HUDEP-2 (cell line): Measurements from ENCODE around the gene NR2C2.
"Not testable (repeated sequence)": the region's sequence is repeated elsewhere in the genome, so short reads cannot be mapped to it uniquely, and the experiment has no call there.

Experiments
- DNase-seq, 76 experiments: peaks; one replicate each; lab custom pipeline; 2025; ENCODE audit not compliant: unreplicated experiment in 76 of 76; lab: John Stamatoyannopoulos, UW

Gene NR2C2

DNA sequence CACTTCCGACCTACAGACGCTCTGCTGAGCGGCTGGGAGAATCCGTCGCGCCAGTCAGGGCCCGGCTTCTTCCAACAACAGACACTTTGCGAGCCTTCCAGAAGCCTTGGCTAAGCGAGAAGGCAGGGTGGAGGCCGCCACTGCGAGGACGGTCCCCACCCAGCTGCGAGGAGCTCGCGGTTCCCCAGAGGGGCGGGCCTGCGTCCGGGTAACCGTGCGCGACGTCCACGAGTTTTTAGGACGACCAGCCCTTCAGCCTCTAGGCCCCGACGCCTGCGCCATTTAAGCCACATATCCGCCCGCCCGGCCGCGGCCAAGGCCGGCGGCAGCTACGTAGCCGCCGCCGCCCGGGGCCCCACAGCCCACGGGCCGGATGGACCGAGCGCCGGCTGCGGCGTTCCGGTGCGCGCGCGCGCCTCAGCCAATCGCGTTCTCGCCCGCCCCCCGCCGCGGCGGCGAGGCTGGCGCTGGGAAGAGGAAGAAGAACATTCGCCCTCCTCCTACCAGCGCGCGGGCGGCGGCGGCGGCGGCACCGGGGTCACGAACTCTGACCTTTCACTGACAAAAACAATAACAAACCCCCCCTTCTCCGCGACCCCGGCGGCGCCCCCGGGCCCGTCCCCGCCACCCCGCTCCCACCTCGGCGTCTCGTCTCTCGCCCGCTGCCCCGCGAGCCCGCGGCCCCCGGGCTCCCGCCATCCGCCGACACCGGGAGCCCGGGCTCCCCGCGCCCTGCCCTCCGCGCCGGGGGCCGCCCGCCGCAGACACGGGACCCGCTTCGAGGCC lies at the start of gene NR2C2:
NR2C2 (plus strand) TSS at position 484 of the 786 bp plus-strand sequence. CDS start 56,332 bp downstream, outside the sequence.
- peak in 73 of 76 experiments; percentile 10 to 85 (median 72) for DNase-seq

DNA sequence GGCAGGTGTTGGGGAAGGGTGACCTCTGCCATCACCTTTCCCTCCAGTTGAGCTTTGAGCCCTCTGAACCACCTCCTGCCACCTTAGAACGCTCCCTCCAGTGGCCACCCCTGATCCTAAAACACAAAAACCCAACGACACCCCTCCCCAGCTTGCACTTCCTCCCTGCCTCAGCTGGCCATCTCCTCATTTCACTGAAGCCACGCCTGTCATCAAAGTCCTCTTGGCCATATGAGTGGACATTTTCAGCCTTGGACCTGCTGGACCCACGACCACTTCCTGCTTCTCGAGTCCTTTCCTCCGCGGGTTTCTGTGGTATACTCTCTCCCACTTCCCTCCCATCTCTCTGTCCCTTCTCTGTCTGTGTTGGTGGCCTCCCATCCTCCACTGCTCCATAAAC lies 48.5 kb upstream of the NR2C2 start:
- DNase-seq, result no peak

DNA sequence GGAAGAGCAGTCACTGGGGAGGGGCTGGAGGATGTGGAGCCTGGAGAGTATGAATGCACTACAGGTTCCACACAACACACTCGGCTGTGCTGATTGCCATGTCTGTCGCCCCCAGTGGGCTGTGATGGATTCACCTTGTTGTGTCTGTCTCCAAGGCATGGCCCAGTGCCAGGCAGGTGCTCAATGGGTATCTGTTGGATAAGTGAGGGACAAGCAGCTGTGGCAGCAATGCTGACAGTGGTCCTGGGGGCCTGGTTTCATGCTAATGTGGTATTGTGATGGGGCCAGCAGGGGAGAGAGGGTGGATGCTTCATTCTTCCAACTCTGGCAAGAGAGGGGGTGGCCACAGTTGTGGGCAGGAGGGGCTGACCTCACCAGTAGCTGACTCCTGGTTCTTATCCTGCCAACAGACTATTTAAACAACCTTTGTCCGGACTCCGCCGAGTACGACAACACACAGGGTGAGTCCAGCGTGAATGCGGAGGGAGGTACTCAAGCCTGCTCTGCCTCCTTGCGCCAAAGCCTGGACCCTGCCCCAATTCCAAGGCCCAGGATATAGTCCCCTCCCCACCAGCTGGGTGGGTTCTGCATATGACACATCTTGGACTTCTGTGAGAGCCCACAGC lies 47.3 kb upstream of the NR2C2 start:
- no peak for DNase-seq

DNA sequence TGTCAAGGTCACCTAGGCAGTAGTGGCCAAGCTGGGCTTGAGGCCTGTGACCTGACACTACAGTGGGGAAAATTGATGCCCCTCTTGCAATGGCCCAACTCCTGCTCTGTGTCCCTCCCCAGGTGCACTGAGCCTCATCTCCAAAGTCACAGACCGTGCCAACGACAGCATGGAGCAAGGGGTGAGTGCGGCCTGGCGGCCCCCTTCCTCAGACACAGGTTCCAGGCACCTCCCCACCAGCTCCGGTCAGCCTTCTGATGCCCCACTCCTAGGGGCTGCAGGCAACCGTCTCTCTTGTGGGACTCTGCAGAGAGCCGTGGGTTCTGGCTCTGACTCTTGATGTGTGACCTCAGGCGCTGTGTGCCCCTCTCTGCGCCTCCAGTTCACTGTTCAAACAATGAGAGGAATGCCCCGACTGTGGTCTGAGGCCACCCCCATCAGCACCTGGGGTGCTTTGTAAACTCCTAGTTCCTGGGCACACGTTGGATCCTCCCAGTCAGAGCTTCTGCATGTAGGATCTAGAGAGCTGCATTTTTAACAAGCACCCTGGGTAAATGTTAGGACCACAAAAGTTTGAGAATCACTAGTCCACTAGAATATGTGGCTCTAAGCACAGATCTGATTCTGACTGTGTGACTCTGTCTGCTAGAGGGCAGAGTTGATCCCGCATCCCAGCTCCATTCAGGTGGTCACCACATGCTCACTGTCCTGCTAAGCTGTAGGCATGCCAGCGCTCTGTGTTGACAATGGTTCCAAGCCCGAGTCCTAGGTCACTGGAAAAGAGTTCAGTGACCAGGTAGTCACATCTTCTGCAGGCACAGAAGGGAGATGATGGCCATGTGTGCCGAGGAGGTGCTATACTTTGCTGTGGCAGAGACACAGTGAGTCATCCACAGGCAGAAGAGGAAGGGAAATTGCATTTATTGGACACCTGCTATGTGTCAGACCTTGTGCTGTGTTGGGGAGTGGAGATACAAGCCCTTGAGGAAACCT lies 46.2 kb upstream of the NR2C2 start:
- no peak for DNase-seq

DNA sequence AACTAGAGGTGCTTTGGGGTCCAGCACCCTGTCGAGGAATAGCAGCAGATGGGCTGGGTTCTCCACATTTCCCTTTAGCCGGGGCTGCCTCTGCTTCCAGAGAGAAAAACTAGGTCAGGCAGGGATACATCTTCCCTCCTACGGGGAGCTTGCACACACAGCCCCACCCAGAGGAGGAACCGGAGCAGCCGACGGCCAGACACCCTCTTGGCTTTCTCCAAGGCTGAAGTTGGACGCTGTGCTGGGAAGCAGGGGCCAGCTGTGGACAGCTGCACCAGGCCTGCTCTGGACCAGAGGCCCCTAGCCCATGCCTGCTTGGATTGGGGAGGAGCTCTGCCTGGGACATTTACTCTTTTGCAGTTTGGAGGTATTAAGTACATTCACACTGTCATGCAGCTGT lies 44.7 kb upstream of the NR2C2 start:
- no peak for DNase-seq

DNA sequence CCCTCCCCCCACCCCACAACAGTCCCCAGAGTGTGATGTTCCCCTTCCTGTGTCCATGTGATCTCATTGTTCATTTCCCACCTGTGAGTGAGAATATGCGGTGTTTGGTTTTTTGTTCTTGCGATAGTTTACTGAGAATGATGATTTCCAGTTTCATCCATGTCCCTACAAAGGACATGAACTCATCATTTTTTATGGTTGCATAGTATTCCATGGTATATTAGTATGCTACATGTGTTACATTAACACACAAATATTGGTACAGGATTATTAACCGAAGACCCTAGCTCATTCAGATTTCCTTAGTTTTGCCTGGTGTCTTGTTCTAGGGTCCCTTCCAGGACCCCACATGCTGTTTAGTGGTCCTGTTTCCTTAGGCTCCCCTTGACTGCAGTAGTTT lies 43.9 kb upstream of the NR2C2 start:
- not testable (repeated sequence) for DNase-seq

DNA sequence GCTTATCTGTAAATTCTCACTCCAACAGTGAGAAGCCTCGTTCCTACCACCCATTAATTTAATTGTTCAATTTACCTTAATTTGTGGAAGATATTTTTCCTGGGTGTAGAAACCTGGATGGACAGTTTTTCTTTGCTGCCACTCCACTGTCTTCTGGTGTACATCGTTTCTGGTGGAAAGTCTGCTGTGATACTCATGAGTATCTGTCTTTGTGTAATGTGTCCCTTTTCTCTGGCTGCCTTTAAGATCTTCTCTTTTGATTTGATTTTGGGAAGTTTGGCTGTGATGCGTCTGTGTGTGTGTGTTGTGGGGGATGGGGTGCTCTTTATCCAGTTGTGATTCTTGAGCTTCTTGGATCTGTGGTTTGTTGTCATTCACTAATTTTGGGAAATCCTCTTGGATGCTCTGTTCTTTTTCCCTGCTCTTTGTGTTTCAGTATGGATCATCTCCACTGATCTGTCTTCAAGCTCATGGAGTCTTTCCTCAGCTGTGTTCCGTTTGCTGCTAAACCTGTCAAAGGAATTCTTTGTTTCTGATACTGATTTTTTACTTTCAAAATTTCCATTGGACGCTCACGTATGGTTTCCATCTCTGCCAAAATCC lies 42.2 kb upstream of the NR2C2 start:
- DNase-seq, result no peak

DNA sequence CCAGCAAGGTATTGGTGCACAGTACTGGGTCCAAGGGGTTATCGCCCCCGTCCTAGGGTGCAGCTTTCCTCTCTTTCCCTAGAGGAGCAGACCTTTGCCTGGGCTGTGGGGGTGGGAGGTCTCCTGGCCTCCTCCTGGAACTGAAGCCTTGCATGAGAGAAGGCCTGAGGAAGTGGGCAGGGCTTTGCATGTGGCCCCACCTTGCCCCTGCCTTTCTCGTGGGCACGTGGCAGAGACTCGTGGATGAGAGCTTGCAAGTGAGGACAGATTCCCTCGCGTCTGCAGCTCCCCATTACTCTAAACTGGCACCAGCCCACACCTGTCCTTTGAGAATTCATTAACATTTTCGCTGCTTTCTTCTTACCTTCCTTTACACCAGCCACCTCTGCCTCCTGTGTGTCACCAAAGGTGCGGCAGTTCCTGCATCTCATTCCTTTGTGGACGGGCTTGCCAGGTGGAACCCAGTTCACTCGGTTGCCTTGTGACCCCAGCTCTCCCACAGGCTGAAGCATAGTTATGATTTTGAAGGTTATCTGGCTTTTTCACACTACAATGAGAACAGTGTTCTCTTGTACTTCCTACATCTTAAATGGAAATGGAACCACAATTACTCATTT lies 40.9 kb upstream of the NR2C2 start:
- no peak for DNase-seq

DNA sequence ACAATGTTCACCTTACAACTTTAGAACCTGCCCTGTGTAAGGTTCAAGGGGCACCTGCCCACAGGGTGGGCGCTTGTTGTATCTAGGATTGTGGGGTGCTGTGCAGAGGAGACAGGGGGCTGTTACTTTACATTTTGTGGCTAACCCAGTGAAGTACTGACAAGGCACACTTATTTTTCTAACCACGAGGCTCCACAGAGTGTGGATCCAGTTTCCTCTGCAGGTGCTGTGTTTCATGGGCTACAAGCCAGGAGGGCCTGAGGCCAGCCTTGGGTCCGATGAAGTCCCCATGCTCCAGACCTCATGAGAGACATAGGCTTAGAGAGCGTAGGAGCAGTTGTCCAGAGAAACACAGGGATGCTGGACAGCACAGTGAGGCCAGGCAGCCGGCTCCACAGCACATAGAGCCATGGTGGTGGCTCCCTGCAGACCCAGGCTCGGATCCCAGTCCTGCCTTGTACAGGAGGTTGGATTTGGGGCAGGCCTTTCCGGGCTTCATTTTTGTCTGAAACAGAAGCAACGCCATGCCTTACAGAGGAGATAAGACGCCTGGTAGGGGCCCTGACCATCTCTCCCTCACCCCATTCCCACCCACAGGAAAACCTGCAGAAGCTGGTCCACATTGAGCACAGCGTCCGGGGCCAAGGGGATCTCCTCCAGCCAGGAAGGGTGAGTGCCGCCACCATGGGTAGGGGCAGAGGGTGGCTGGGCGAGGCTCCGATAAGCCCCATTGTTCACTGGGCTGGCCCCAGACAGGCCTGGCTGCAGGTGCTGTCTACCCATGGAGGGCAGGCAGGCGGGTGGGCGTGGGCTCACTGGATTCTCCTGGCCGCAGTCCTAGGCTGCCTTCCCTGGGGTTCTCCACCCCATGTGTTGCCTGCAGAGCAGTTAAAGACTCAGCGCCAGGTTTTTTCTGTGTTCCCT lies 40.1 kb upstream of the NR2C2 start:
- DNase-seq, result no peak

DNA sequence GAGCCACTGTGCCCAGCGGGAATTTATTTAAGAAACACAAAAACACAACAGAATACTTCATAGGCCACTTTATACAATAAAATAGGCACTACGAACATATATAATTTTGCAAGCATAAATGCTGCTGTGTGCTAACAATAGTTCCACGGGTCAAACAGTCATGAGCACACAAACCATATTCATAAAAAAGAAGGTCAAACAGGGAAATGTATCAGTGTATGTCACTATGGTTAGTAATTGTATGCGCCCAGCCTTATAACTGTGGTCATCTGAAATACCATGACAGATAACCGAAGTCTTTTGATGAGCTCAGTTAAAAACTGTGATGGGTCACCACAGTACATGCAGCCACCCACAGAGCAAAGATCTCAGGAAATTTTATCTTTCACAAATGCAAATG lies 38.1 kb upstream of the NR2C2 start:
- no peak for DNase-seq

DNA sequence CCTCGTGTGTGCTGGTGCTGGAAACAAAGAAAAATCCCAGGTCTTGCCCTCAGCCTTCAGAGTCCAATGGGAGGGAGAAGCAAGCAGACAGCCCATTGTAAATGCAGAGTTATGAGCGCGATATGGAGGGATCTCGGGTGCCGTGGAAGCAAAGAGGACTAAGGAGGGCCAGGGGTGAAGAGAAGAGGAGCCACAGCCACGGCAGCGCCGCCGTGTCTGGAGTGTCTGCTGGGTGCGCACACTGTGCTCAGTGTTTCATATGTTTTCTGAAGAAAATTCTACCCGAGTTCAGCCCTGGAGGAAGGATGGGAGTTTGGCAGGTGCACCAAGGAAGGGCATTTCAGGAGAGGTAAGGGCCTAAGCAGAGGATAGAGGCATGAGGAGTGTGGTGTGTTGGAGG lies 35.7 kb upstream of the NR2C2 start:
- DNase-seq, result no peak

DNA sequence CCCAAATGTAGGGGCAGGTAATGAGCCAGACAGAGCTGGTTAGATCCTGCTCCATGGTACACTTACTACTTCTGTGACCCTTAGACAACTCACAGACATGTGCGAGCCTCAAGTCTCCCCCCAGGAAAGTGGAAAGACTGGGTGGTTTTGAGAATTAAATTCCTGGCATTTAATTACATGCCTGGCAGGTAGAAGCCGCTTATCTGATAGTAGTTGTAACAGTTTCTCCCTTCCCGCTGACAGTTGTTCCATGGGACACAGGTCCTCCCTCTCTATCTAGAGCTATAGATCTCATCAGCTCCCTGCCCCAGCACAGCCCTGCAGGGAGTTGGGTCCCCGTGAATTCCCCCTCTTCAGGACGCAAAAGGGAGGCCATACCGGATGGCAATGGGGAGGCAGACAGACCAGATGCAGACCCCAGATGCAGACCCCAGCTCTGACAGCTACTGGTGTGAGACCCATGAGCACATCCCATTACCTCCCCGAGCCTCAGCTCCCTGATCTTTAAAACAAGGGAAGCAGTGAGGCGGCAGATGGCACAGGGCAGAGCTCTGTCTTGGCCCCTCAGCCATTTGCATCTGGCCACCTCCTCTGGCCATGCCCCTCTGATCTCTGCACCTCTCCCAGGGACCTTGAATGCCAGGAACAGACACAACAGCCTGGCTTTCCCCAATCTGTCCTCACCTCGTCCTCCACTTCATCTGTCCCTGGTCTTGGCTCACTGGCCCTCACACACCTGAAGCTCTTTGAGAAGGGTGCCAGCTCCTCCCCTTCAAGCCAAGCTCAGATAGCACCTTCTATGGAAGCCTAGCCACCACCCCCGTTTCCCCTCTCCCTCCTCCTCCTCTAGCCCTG lies 34.1 kb upstream of the NR2C2 start:
- no peak for DNase-seq

DNA sequence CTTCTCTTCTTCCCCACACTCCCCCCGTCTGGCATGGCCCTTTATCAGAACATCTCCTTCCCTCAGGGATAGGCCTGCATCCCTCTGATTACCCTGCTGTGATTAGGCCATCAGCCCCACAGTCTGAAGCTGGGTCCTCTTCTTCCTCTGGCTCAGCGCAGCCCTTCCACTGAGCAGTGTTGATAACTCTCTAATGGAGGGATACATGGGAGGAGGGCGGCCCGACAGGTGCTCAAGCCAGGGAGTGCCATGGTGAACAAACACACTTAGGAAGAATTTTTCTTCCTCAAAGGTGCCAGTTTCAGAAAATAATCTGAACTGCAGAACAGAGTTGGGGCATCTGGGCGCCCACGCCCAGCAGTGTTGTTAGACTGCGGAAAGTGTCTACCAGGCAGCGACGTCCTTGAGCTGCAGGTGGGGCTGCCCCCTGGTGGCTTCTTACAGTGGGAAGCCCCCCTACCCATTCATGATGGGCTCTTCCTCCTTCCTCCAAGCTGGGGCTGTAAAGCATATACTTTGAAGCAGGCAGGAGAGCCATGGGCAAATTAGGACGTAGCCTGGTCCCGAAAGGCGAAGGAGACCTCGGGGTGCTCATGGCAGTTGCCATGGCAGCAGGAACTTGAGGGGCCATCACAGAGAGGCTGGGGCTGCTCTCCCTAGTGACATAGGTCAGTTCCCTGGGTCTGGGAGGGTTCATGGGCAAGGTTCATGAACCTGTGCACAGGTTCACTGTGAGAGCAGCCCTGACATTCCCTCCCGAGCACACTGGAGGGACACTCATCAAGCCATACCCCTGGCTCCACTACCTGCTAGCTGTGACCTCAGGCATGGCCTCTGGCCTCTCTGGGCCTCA lies 33.2 kb upstream of the NR2C2 start:
- DNase-seq, result no peak

DNA sequence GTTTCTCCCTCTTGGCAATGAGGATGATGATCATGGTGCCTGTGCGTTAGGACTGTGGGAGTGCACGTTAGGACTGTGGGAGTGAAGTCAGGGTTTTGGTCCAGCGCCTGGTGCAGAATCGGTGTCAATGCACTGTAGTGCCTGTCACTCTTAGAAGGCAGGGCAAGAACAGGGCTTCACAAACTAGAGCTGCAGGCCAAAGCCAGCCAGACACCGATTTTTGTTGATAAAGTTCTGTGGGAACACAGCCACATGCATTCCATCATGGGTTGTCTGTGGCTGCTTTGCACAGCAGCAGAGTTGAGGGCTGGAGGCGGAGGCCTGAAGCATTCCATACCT lies 32.6 kb upstream of the NR2C2 start:
- no peak for DNase-seq

DNA sequence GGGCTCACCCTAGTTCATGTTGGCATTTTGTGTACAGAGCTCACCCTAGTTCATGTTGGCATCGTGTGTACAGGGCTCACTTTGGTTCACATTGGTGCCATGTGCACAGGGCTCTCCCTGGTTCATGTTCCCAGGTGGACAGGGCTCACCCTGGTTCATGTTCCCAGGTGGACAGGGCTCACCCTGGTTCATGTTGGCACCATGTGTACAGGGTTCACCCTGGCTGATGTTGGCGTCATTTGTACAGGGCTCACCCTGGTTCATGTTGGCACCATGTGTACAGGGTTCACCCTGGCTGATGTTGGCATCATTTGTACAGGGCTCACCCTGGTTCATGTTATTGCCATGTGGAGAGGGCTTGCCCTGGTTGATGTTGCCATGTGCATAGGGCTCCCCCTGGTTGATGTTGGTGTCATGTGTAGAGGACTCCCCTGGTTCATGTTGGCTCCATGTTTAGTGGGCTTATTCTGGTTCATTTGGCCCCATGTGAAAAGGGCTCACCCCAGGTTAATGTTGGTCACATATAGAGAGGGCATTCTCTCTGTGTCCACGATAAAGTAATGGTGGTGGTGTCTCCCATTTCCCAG lies 31.7 kb upstream of the NR2C2 start:
- peak in 2 of 76 experiments; percentile 7 to 8 for DNase-seq

DNA sequence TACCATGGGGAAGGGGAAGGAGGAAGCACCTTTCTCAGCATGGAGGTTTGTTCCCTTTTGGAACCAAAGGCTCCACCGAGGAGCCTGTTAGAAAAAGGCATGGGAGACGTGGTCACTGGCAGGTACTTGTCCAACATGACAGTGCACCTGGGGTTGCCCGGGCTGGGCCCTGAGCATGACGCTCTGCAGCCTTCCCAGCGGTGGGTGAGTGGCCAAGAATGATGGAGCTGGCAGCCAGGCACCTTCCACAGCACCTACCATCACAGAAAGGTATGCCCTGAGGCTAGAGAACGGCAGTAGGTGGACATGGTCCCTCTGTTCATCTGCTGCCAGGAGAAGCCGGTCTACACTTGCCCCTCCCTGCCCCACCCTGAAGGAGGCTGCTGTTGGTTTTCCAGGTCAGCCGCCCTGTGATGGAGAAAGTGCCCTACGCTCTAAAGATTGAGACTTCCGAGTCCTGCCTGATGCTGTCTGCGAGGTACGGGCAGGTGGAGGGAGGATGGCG lies 29.0 kb upstream of the NR2C2 start:
- no peak for DNase-seq

DNA sequence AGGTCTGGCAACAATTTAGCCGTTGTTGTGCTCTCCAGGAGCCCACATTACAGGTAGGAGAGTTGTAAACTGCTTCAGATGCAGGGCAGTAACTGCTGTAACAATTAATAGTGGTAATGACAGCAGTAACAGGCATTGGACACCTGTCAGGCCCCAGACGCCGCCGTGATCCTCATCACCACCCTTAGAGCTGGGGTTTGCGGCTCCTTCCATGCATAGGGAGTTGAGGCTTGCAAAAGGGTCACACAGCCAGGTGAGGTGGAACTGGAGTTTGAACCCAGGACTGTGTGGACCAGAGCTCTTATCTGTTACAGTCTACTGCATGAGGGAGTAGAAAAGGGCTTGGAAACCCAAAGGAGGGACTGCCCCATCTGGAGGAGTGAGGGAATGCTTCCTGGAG lies 26.8 kb upstream of the NR2C2 start:
- no peak for DNase-seq
